Heart right ventricle (tissue), 16 donors: Measurements from ENCODE around the gene TDG. TPM values are rescaled to one million over a fixed set of nuclear protein-coding genes. Genes with fewer than 3 reads are reported as not detected.
A peak's percentile ranks its signal among the peaks of the same experiment; 100 is the strongest.

Source experiments
- ATAC-seq, 8 donors: fragments of 200-7000 bp; cut with Tn5 transposase; one replicate each; pipeline ENCODE4 v1.9.1; 2020; ENCODE audit warnings: mild to moderate bottlenecking in 8 of 8, moderate library complexity in 8 of 8, moderate number of reproducible peaks in 1 of 8
- DNase-seq, 2 donors: peaks; one replicate each; pipeline ENCODE4 v3.0.0-alpha.2; 2020
- H3K27ac ChIP-seq, 10 donors: fragments of 200-600 bp; sonication (generic) in 2 of 10; one replicate each; pipeline versions ENCODE4 v1.5.0 to v1.8.0; 2020 to 2022; ENCODE audit warnings: mild to moderate bottlenecking in 3 of 10
- H3K27me3 ChIP-seq, 7 donors: fragments of 200-600 bp; one replicate each; pipeline ENCODE4 v1.8.0; 2021 to 2022; ENCODE audit warnings: mild to moderate bottlenecking in 2 of 7
- H3K36me3 ChIP-seq, 9 donors: fragments of 200-600 bp; sonication (generic) in 1 of 9; one replicate each; pipeline versions ENCODE4 v1.5.0 to v1.8.0; 2020 to 2022; ENCODE audit warnings: mild to moderate bottlenecking in 2 of 9
- H3K4me1 ChIP-seq, 9 donors: fragments of 200-600 bp; sonication (generic) in 1 of 9; one replicate each; pipeline versions ENCODE4 v1.5.0 to v1.8.0; 2020 to 2022; ENCODE audit warnings: mild to moderate bottlenecking in 4 of 9
- H3K4me3 ChIP-seq, 10 donors: fragments of 200-600 bp; sonication (generic) in 2 of 10; one replicate each; pipeline versions ENCODE4 v1.5.0 to v1.8.0; 2020 to 2022; ENCODE audit warnings: mild to moderate bottlenecking in 7 of 10, moderate library complexity in 2 of 10
- H3K9me3 ChIP-seq, 11 donors: fragments of 200-600 bp in 10 of 11; sonication (generic) in 2 of 11; one replicate each; pipeline versions ENCODE4 v1.5.0 to v1.8.0; 2013 to 2022; ENCODE audit warnings: mild to moderate bottlenecking in 2 of 11, control low read depth in 1 of 11, moderate library complexity in 1 of 11
- CTCF ChIP-seq, 9 donors: fragments of 200-600 bp; sonication (generic) in 2 of 9; IDR thresholded peaks; one replicate each; pipeline versions ENCODE4 v1.5.0 to v1.8.0; 2021 to 2022; ENCODE audit warnings: antibody characterized with exemption in 9 of 9, mild to moderate bottlenecking in 5 of 9, moderate library complexity in 1 of 9
- WGBS, 2 donors: extraction: QIAGEN DNeasy Blood & Tissue Kit; methylation state at CpG; one replicate each; pipeline ENCODE4 v1.1.7; 2013; ENCODE audit warnings: inconsistent platforms in 1 of 2; 5-methylcytosine and 5-hydroxymethylcytosine counted together
- intact Hi-C, 10 donors: fragments of 100-400 bp; cut with DNase I; formaldehyde crosslinking; loops; one replicate each; pipeline versions ENCODE4 v1.11.1 to v1.14.2; 2022
- polyA plus RNA-seq, 2 donors: library from polyadenylated mRNA; stranded (reverse); fragments of 200-250 nt; gene quantifications; one replicate each; pipeline ENCODE4 v1.2.3, GENCODE V29; 2013
- total RNA-seq, 10 donors: library from RNA; stranded (reverse); fragmentation: NEBNext Ultra II Directional in 3 of 10; extraction: Animal tissue kit (Norgen Biotek cat#: 25700) in 3 of 10; gene quantifications; one replicate each; pipeline versions ENCODE4 v1.2.1 to v1.2.4, GENCODE V29; 2021 to 2023
- donor health status: Arrhythmogenic right ventricular cardiomyopathy.
- donor health status: ischemic (EF 13 %, LVEDD 7.1; RV severe dilation, severe dysfunction).
- donor health status: healthy with polysubstance abuse.
- donor health status: DM: no; HTN: yes; CAD: no.
- donor health status: DM: no; HTN: no; CAD: no.
- donor health status: ischemic (EF 25% LVEDD 6.9; RV normal size, moderate dysfunction).
- donor health status: ischemic (EF 25% LVEDD 5.7; RV mildly dilated, moderate dysfunction).
- donor health status: healthy.
- donor health status: DM: yes; HTN: yes; CAD: no.
- donor health status: Ischemic cardiomyopathy.
- donor health status: ischemic (EF 35%, LVEDD 5.7; RV mildly dilated, moderate dysfunction).
- donor health status: nonischemic (EF 11% LVEDD 7.7; RV severe dilation, severe dysfunction).
- donor health status: DM: yes; HTN: yes; CAD: no.
- donor health status: PGD.
- donor health status: ischemic (EF 29% LVEDD 5.4; RV normal size, mild dysfunction).
- donor health status: nonischemic (EF 23%, LVEDD 6.1; RV moderate dilation, normal function).

TDG gene
- total and polyA plus RNA-seq, 12 donors: 8.7 to 17.4 (median 11.7) TPM

- 53 to 54% methylated on average over 3 of the region's 3 CpGs for WGBS, 2 donors
- ATAC-seq (no peak), DNase-seq (no peak)
- peaks cover 0 to 4% (median 0%) of the 10 kb centered on the region in 11 donors for H3K9me3 ChIP-seq
- H3K27me3 ChIP-seq: peaks cover 0 to 3% (median 0%) of the 10 kb centered on the region in 7 donors
- intact Hi-C loops: no loop called here
- H3K4me1 ChIP-seq: peaks cover 0 to 18% (median 13%) of the 10 kb centered on the region in 9 donors
- H3K27ac ChIP-seq: no peak overlapping the region
- TF ChIP-seq CTCF (IDR thresholded peaks at IDR 0.05): no peak
- no peaks in the 10 kb centered on the region for H3K36me3 ChIP-seq
- no peak overlapping the region for H3K4me3 ChIP-seq
Observed at GRCh38 chr12:104006929-104007328, 41.3 kb downstream of the TDG start.

GRCh38 chr12:104010121-104010520, 44.4 kb downstream of the TDG start:
- Histone ChIP-seq H3K27ac (peak overlapping the region; percentile 14 to 80 (median 52)), H3K9me3 (peaks cover 0 to 4% (median 0%) of the 10 kb centered on the region in 11 donors), H3K4me1 (peaks cover 0 to 18% (median 13%) of the 10 kb centered on the region in 9 donors), H3K27me3 (no peaks in the 10 kb centered on the region), H3K4me3 (no peak overlapping the region), H3K36me3 (peaks cover 0 to 21% (median 0%) of the 10 kb centered on the region in 9 donors)
- TF ChIP-seq CTCF (IDR thresholded peaks at IDR 0.05): no peak
- intact Hi-C loops: no loop called here
- DNase-seq (peak in 1 of 2 donors; percentile 17), ATAC-seq (peak in 7 of 8 donors; percentile 67 to 96 (median 84))
- 75 to 79% methylated on average over 4 of the region's 4 CpGs for WGBS, 2 donors

GRCh38 chr12:104010606-104011169, 45.0 kb downstream of the TDG start:
- Histone ChIP-seq H3K9me3 (peaks cover 0 to 2% (median 0%) of the 10 kb centered on the region in 11 donors), H3K36me3 (peaks cover 0 to 21% (median 0%) of the 10 kb centered on the region in 9 donors), H3K27me3 (no peaks in the 10 kb centered on the region), H3K4me3 (no peak overlapping the region), H3K4me1 (peaks cover 0 to 18% (median 13%) of the 10 kb centered on the region in 9 donors), H3K27ac (peak overlapping the region; percentile 14 to 80 (median 50))
- ATAC-seq (peak in 7 of 8 donors; percentile 20 to 70 (median 50)), DNase-seq (no peak)
- TF ChIP-seq CTCF (IDR thresholded peaks at IDR 0.05): no peak
- 45 to 56% methylated on average over 2 of the region's 2 CpGs for WGBS, 2 donors
- intact Hi-C loops: no loop called here

- Histone ChIP-seq H3K27ac (peak overlapping the region in 6 of 10 donors; percentile 45 to 80 (median 58)), H3K36me3 (peaks cover 0 to 21% (median 0%) of the 10 kb centered on the region in 9 donors), H3K9me3 (no peaks in the 10 kb centered on the region), H3K27me3 (no peaks in the 10 kb centered on the region), H3K4me3 (no peak overlapping the region), H3K4me1 (peaks cover 0 to 18% (median 13%) of the 10 kb centered on the region in 9 donors)
- no peak for DNase-seq
- 61 to 62% methylated on average over 6 of the region's 6 CpGs for WGBS, 2 donors
- TF ChIP-seq CTCF (IDR thresholded peaks at IDR 0.05): no peak
- peak in 5 of 8 donors; percentile 27 to 60 (median 40) for ATAC-seq
- intact Hi-C loops: no loop called here
Observed at GRCh38 chr12:104011253-104011652, 45.6 kb downstream of the TDG start.
